A549 (cell line): Measurements from ENCODE around the gene C4BPB.
"Not testable (repeated sequence)": the region's sequence is repeated elsewhere in the genome, so short reads cannot be mapped to it uniquely, and the experiment has no call there.

Source experiments
- CTCF ChIP-seq: fragments of >200 bp; sonication (Bioruptor Twin); formaldehyde crosslinking; IDR thresholded peaks from 3 replicates; pipeline ENCODE4 v1.5.1; 2016
- MAX ChIP-seq: IDR thresholded peaks from 2 replicates; pipeline ENCODE4 v1.6.1; 2012

- not testable (repeated sequence) for TF ChIP-seq MAX, CTCF
Measured at GRCh38 chr1:207041397-207041796, 47.3 kb upstream of the C4BPB start.
